HTERT RPE-1 (cell line): ENCODE results near the gene ZDHHC5.
"Not testable (repeated sequence)": the region's sequence is repeated elsewhere in the genome, so short reads cannot be mapped to it uniquely, and the experiment has no call there.

ENCODE experiments used
- in situ Hi-C: fragments of 300-500 bp; cut with MboI; formaldehyde crosslinking; loops from 4 replicates; pipeline ENCODE4 v1.14.3; 2020; ENCODE audit warnings: low sequenced_read_pairs

ZDHHC5 gene

GRCh38 chr11:57716726-57717125 lies 48.8 kb downstream of the ZDHHC5 start:
- in situ Hi-C loops: not testable (repeated sequence)

GRCh38 chr11:57727185-57727584 lies 59.3 kb downstream of the ZDHHC5 start:
- in situ Hi-C loops: no loop called here

DNA sequence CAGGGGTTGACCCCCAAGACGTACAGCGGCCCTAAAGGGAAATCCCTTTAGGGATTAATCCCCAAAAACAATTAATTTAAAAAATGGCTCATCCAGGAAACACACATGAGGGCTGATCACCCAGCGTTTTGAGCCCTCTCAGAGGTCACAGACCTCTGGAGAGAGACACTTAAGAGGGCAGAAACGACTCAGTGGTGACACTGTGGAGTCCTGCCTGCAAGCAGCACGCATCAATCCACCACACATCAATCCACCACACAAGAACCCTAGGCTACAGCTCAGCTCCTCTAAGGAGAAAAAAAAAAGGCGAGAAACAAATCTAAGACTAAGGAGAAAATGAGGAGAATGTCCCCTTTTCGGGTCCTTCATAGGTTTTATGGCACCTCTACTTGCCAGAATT lies 60.9 kb downstream of the ZDHHC5 start:
- in situ Hi-C loops: no loop called here

GRCh38 chr11:57729479-57729878 lies 61.6 kb downstream of the ZDHHC5 start:
- in situ Hi-C loops: no loop called here

GRCh38 chr11:57732661-57733060 lies 64.7 kb downstream of the ZDHHC5 start:
- in situ Hi-C loops: no loop called here

- in situ Hi-C loops: no loop called here
Measured at GRCh38 chr11:57735619-57736298, 67.8 kb downstream of the ZDHHC5 start.

DNA sequence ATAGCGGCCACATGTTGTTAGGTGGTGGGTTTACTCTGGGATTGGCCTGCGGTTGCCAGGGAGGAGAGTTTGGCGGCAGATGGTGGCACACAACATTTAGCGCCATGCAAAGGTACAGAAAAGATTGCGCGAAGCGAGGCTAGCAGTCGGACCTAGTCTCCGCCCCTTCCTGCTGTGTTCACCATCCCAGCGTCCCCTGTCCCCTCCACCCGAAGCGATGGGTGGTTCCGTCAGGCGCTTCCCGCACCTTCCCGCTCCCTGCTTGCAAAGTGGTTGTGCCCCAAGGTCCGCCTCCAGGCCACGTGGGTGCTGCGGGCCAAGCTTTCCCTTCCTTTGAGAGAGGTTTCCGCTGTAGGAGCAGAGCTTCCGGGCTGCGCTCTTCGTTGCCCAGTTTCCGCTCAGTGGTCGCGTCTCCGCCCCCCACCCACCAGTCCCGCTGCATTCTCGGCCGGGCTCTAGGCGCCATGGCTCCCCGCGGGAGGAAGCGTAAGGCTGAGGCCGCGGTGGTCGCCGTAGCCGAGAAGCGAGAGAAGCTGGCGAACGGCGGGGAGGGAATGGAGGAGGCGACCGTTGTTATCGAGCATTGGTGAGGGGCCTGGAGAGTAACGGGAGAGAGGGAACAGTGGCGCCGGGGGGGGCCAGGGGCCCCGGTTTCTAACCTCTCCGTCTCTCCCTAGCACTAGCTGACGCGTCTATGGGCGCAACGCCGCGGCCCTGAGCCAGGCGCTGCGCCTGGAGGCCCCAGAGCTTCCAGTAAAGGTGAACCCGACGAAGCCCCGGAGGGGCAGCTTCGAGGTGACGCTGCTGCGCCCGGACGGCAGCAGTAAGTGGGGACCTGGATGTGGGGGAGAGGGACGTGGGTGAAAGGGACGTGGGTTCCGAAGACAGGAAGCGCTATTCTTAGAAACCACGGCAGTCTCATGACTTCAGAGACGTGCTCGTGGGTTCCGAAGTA lies 73.5 kb downstream of the ZDHHC5 start, which contains the start of gene SELENOH:
Gene SELENOH (plus strand): TSS at position 360 of the 955 bp plus-strand sequence. CDS start 105 bp downstream, at position 465.
- in situ Hi-C loops: no loop called here

GRCh38 chr11:57742087-57742452 lies 74.2 kb downstream of the ZDHHC5 start:
- in situ Hi-C loops: no loop called here

- in situ Hi-C loops: no loop called here
Measured at GRCh38 chr11:57744357-57744756, 76.4 kb downstream of the ZDHHC5 start.

DNA sequence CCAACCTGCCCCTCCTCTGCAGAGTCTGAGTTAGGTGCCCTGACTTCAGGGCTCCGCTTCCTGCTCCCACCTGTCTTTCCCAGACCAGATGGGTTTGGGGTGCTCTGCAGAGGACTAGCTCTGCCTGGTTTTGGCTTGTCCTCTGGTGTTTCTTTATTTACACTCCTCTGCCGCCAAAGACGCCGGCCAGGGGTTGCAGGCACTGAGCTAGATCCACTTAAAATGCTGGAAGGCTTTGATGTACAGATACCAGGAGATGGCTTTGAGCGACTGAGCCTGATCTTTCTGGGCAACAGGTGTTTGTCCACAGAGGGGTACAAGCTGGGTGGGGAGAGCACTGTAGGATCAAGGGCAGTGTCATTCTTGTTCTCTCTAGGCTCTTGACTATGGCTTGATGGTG lies 77.3 kb downstream of the ZDHHC5 start:
- in situ Hi-C loops: no loop called here

DNA sequence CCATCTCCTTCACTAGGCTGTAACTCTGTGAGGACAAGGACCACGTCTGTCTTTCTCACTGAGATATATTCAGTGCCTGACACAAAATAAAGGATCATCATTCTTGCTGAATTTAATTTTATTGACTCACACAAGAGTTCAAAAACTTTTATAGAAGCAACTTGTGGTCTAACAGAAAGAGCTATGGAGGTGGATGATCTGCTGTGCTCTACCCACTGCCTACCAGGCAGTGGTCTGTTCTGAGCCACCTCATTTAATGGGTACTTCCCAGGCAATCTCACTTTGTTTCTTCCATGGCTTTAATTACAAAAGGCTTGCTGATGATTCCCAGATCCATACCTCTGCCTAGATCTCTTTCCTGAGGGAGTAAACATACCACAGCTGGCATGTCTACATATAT lies 79.0 kb downstream of the ZDHHC5 start:
- in situ Hi-C loops: no loop called here
